NCI-H1930 (cell line): ENCODE measurements around the gene RAB7A.

Source experiments
- DNase-seq, 2 experiments: peaks; one replicate each; lab custom pipeline; 2025; lab: John Stamatoyannopoulos, UW

Gene RAB7A

GRCh38 chr3:128726023-128727016 lies at the start of gene RAB7A:
Gene RAB7A (plus strand): TSS chr3:128726183. CDS start chr3:128795368, 69,185 bp downstream.
- DNase-seq: peak; percentile 92 to 95

- DNase-seq: no peak
Observed at GRCh38 chr3:128679338-128679737, 46.6 kb upstream of the RAB7A start.

GRCh38 chr3:128680603-128681368 lies 45.2 kb upstream of the RAB7A start:
- DNase-seq: peak; percentile 93 to 96

GRCh38 chr3:128681369-128681829 lies 44.6 kb upstream of the RAB7A start:
- no peak for DNase-seq

GRCh38 chr3:128683957-128684356 lies 42.0 kb upstream of the RAB7A start:
- DNase-seq: no peak

GRCh38 chr3:128684986-128685726 lies 40.8 kb upstream of the RAB7A start:
- DNase-seq: no peak

GRCh38 chr3:128686465-128686864 lies 39.5 kb upstream of the RAB7A start:
- no peak for DNase-seq

GRCh38 chr3:128689060-128689459 lies 36.9 kb upstream of the RAB7A start:
- DNase-seq: no peak

- no peak for DNase-seq
Observed at GRCh38 chr3:128693696-128694095, 32.3 kb upstream of the RAB7A start.

GRCh38 chr3:128697341-128697740 lies 28.6 kb upstream of the RAB7A start:
- no peak for DNase-seq

- DNase-seq: no peak
Observed at GRCh38 chr3:128698211-128699047, 27.6 kb upstream of the RAB7A start.

- DNase-seq: no peak
Observed at GRCh38 chr3:128701342-128702212, 24.4 kb upstream of the RAB7A start.

GRCh38 chr3:128702391-128702790 lies 23.6 kb upstream of the RAB7A start:
- DNase-seq: no peak

GRCh38 chr3:128703561-128703960 lies 22.4 kb upstream of the RAB7A start:
- DNase-seq: no peak

GRCh38 chr3:128706086-128706615 lies 19.8 kb upstream of the RAB7A start:
- no peak for DNase-seq

GRCh38 chr3:128707928-128708494 lies 18.0 kb upstream of the RAB7A start:
- DNase-seq: no peak

- DNase-seq: no peak
Observed at GRCh38 chr3:128709038-128709437, 16.9 kb upstream of the RAB7A start.

GRCh38 chr3:128709506-128710210 lies 16.3 kb upstream of the RAB7A start:
- no peak for DNase-seq
